ENCODE results near the gene NUDT9.
A peak's percentile ranks its signal among the peaks of the same experiment; 100 is the strongest.
"Not testable (repeated sequence)": the region's sequence is repeated elsewhere in the genome, so short reads cannot be mapped to it uniquely, and the experiment has no call there.

NUDT9 gene

GRCh38 chr4:87422104-87423052 is at the start of gene NUDT9:
NUDT9 (plus strand) TSS chr4:87422573; CDS start chr4:87422906, 333 bp downstream.
- DNase-seq (ENCODE audit: low read depth in 2 of 2) = peak; percentile 72 to 75

- no peak for DNase-seq (ENCODE audit: low read depth in 2 of 2)
Measured at GRCh38 chr4:87375719-87376291, 46.6 kb upstream of the NUDT9 start.

DNA sequence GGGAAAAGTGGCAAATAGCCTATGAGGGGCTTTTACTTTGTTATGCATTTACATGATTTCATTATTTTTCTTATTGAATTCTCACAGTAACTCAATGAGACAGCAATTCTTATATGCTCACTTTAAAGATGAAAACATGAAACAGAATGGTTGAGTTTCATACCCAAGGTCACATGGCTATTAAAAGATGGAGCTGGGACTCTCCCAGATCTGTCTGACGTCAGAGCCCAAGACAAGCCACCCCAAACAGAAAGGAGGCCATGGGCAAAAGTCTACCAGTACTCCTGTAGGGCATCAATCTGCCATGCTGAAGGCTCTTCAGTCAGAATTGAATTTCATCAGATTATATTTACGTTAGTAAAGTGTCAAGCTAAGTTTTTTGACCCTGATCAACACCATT is 44.6 kb upstream of the NUDT9 start:
- no peak for DNase-seq (ENCODE audit: low read depth in 2 of 2)

DNA sequence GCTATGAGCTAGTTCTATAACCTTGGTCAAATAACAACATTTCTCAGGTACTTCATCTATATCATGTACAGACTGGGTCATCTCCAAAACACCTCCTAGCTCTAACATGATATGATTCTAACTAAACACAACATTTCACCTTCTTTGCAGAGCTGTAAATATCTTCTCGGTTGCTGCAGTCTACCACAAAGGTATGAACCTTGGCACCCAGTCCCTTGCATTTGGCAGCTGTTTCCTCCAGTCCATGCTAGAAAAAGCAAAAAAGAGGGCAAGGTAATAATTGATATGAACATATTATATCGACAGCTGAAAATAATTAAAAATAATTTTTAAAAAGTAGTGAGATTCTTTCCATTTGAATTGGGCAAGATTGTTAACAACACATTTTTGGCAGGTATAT is 40.3 kb upstream of the NUDT9 start:
- no peak for DNase-seq (ENCODE audit: low read depth in 2 of 2)

DNA sequence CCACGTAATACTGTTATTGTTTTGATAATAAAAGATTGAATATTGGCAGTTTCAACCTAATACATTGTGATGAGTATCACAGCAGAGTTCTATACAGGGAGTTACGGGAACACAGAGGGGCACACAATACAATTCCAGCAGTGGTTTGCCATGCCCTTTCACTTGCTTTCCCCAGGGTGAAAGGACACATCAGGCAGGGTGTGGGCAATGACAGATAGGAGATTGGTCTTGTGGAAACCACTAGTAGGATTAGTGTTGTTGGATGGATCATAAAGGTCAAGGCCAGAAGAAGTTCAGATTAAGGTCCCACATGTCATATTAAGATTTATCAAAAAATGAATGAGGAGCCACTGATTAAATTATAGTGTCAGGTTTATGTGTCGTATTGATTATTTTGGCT is 39.4 kb upstream of the NUDT9 start:
- DNase-seq (ENCODE audit: low read depth in 2 of 2) = no peak

GRCh38 chr4:87384466-87385132 is 37.8 kb upstream of the NUDT9 start:
- DNase-seq (ENCODE audit: low read depth in 2 of 2) = not testable (repeated sequence)

GRCh38 chr4:87387237-87387636 is 35.1 kb upstream of the NUDT9 start:
- no peak for DNase-seq (ENCODE audit: low read depth in 2 of 2)

DNA sequence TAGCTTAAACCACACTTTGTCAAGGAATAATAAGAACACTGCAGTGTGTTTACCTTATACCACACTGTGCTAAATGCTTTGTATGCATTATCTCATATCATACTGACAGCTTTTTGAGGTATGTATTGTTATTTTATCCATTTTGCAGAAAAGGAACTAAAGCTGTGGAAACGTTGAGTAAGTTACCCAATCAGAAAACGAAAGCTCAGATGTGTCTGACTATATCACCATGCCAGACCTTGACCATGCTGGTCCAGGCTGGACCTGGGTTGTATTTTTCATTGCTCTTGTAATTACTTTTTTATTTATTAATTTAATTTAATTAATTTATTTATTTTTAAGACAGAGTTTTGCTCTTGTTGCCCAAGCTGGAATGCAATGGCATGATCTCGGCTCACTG is 33.5 kb upstream of the NUDT9 start:
- DNase-seq (ENCODE audit: low read depth in 2 of 2) = no peak

DNA sequence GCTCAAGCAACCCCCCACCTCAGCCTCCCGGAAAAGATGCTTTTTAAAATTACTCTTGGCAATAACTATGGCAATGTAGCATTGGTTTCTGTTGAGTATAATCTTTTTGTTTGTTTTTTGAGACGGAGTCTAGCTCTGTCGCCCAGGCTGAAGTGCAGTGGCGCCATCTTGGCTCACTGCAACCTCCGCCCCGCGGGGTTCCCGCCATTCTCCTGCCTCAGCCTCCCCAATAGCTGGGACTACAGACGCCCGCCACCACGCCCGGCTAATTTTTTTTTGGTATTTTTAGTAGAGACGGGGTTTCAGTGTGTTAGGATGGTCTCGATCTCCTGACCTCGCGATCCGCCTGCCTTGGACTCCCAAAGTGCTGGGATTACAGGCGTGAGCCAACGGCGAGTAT is 32.3 kb upstream of the NUDT9 start:
- DNase-seq (ENCODE audit: low read depth in 2 of 2) = not testable (repeated sequence)

GRCh38 chr4:87390551-87390890 is 31.9 kb upstream of the NUDT9 start:
- no peak for DNase-seq (ENCODE audit: low read depth in 2 of 2)

DNA sequence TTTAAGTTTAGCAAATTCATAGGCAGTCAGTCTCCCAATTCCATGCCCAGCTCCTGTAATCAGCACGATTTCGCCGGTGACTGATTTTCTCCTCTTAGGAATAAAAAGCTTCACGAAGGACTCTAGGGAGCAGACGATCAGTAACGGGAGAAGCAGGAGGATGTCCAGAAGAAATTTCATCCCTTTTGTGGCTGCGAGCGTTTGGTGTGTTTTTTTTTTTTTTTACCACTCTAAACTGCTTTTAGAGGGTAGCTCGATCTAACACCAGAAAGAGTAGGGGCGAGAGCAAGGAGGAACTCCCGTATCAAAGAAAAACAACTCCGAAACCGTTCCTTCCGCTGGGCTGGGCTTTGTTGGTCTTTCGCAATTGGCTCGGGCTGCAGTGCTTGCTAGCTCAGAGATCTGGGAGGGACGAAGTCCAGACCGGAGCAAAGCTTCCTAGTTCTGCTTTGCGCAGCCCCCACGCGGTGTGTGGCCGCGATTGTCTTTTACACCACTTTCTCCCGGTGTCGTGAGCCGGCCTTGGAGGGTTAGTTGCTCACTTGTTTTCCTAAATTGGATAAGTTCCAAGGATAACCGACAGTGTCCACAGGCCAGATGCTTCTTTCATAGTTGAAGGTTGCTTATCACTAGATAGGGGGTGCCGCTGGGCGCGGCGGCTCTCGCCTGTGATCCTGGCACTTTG is 31.3 kb upstream of the NUDT9 start, which contains the start of gene HSD17B11:
Gene HSD17B11, minus strand, starts transcription at position 298 of the 685 bp plus-strand sequence. Its CDS starts 118 bp downstream, at position 180.
- peak; percentile 53 to 64 for DNase-seq (ENCODE audit: low read depth in 2 of 2)

- no peak for DNase-seq (ENCODE audit: low read depth in 2 of 2)
Measured at GRCh38 chr4:87391576-87392054, 30.8 kb upstream of the NUDT9 start.

- no peak for DNase-seq (ENCODE audit: low read depth in 2 of 2)
Measured at GRCh38 chr4:87392183-87392582, 30.2 kb upstream of the NUDT9 start.

GRCh38 chr4:87395073-87395472 is 27.3 kb upstream of the NUDT9 start:
- not testable (repeated sequence) for DNase-seq (ENCODE audit: low read depth in 2 of 2)

DNA sequence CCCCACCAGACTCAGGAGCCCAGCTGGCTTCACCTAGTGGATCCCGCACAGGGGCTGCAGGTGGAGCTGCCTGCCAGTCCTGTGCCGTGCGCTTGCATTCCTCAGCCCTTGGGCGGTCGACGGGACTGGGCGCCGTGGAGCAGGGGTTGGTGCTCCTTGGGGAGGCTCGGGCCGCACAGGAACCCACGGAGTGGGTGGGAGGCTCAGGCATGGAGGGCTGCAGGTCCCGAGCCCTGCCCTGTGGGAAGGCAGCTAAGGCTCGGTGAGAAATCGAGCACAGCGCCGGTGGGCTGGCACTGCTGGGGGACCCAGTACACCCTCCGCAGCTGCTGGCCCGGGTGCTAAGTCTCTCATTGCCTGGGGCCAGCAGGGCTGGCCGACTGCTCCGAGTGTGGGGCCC is 26.5 kb upstream of the NUDT9 start:
- DNase-seq (ENCODE audit: low read depth in 2 of 2) = not testable (repeated sequence)

GRCh38 chr4:87399148-87399547 is 23.2 kb upstream of the NUDT9 start:
- no peak for DNase-seq (ENCODE audit: low read depth in 2 of 2)

- no peak for DNase-seq (ENCODE audit: low read depth in 2 of 2)
Measured at GRCh38 chr4:87399954-87400353, 22.4 kb upstream of the NUDT9 start.

DNA sequence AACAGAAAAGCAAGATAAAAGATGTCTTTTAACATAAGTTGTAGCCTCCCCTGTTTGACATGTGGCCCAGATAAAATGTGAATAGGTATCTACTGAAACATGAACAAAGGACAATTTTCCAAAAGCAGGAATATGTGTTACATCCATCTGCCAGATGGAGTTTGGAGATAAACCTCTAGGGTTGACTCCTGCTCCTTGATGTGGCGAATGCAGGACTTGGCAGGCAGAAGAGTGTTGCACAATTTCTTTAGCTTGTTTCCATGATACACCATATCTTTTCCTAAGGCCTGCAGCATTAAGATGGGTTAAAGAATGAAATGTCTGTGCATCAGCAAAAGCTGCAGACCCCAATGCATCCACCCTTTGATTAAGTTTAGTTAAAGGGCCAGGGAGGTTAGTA is 18.6 kb upstream of the NUDT9 start:
- not testable (repeated sequence) for DNase-seq (ENCODE audit: low read depth in 2 of 2)

- no peak for DNase-seq (ENCODE audit: low read depth in 2 of 2)
Measured at GRCh38 chr4:87405211-87405820, 17.1 kb upstream of the NUDT9 start.

DNA sequence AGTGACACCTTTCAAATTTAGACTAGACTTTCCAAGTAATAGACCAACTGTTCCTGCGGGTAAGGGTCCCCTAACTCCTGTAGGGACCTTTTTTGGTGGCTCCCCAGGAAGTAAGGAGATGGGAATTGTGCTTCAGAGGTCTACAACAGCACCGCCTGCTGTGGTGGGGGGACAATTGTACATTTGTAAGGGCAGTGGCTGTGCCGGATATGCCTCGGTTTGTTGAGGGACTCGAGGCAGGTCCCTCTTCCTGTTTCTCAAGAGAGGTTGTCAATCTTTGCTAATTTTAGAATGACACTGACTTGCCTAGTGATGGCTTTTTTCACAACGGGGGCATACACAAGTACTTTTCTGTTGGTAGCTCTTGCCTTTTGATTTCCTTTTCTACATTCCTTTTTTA is 15.9 kb upstream of the NUDT9 start:
- DNase-seq (ENCODE audit: low read depth in 2 of 2) = no peak

DNA sequence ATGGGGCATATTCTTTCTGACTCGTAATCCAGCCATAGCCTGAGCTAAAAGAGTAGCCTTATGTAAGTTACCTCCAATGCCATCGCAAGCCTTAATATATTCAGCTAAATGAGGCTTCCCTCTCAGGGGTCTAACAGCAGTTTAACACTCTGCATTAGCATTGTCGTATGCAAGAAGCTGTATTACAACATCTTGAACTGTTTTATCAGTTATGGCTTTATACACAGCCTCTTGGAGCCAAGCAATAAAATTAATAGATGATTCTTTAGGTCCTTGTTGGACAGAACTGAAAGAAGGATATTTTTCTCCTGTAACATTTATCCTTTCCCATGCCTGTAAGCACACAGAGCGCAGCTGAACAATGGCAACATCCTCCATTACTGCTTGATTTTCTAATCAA is 15.5 kb upstream of the NUDT9 start:
- not testable (repeated sequence) for DNase-seq (ENCODE audit: low read depth in 2 of 2)
